CD4-positive, alpha-beta T cell treated with Interleukin-17A for 4 hours (primary cell): ENCODE results near the gene SV2B.

Experiments
- DNase-seq: peaks from one replicate; pipeline ENCODE4 v3.0.0-alpha.2; 2020; ENCODE audit warnings: mixed read lengths

SV2B gene

DNA sequence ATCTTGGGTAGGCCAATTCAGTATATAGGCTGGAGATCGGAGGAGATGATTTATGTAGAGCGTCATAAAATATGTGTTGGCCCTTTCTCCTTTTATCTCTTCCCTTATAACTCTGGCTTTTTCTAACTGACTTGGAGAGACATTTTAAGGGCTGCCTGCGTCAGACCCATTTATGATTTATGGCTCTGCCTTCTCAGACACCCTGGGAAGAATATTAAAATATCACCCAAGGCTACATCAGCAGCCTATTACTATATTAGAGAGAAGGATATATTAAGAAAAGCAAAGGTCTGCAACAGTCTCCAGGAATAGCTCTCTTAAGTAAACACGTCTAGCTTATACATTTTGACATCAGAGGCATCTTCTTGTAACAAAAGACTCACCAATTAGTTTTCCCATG is 179.4 kb downstream of the SV2B start:
- DNase-seq: no peak

GRCh38 chr15:91281947-91282346 is 181.9 kb downstream of the SV2B start:
- DNase-seq: no peak

DNA sequence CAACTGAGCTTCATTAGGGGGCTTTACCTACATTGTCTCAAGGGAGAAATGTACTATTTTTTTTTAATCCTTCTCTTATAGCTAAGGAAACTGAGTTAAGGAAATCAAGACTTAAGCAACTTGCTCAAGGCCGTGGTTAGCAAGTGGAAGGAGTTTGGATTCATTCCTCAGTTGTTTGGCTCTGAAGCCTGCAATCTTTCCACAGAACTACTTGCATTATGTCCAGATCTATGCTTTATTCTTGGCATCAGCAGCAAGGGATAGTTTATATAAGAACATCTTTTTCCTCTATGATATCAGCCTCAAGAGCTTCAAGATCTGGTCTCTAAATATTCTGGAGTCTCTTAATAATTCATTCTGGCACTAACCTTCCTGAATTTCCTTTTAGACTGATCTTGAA is 182.4 kb downstream of the SV2B start:
- DNase-seq: no peak

DNA sequence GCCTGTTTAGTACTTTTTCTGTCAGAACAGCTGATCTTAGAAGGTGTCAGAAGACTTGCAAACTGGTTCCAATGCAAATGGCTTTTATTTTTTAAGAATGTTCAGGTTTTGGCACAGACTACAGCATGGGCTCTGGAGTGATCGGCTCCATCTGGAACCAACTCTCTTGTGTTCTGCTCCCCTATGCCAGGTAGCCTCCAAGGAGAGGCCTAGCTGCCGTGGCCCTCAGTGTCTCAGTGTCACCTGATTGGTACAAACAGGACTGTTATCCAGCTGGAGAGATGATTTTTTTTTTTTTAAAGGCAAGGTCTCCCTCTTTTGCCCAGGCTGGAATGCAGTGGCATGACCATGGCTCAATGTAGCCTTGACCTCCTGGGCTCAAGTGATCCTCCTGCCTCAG is 183.1 kb downstream of the SV2B start:
- no peak for DNase-seq

DNA sequence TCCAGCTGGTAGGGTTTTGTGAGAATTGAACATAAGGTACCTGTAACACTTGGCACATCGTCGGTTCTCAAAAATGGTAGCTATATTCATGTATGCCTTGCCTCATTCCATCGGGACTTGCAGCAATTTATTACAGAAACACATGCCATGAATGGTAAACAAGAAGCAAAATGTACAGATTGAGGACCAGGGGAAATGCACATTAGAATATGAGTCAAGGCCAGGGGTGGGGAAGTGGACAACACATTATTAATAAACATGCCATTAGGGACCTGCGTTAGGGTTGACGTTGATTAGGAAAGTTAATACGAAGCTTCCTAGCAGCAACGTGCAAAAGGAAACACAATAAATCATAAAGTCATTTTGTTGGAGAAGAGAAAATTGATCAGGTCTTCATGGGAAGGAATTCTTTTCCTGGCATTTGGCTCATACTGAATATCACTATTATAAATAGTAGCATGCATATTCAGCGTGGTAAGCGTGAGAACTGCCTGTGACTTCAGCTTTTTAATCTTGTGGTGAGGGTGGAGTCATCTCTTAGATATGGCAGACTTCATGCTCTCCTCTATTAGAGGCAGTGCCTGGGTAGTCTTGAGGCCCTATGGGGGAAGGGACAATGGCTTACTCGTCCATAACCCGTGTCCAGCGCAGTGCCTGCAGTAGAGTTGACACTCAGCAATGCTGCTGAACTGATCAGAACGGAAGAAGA is 184.9 kb downstream of the SV2B start:
- no peak for DNase-seq

- no peak for DNase-seq
These were observed 189.3 kb downstream of the SV2B start for GRCh38 chr15:91289324-91289723.

DNA sequence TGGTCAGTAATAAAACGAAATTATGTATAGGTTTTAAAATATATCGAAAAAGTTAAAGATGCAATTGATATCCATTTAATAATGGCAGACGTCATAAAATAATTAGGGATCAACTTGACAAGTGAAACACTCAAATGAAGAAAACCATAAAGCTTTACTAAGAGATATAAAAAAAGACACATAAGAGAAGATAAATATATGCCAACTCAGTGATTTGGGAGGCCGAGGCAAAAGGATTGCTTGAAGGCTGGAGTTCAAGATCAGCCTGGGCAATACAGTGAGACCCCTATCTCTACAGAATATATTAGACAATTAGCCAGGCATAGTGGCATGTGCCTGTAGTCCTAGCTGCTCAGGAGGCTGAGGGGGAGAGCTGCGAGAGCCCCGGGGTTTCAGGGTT is 190.5 kb downstream of the SV2B start:
- DNase-seq: no peak

DNA sequence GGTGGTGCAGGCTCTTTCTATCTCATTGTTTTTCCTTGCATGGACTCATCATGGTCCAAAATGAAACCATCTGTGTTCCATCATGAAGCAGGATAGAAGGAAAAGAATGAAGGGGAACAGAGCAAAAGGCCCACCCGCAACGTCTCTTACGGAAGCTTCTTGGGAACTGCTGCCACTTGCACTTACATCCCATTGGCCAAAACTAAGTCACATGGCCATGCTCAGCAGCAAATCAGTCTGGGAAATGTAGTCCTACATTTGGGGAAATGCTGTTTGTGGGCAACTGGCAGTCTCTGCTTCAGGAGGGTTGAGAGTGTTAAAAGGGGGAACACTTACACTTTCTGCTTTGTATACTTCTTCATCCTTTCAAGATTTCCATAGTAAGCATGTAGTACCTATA is 191.6 kb downstream of the SV2B start:
- peak; percentile 21 for DNase-seq

DNA sequence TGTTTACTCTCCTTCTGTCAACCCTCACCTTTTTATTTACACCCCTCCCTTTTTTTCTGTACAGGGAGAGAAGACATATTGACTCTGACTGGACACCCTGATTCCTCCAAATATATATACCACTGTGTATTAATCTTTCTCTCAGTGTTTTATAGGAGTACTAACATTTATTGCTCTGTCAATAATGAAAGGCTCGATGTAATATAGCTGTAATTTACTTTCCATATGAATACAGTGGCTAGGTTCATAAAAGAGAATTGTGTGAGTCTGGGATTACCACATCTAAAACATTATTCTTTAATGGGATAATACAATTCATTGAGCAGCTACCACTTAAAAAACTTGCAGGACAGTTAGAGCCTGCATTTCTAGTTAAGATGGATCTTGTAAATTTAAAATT is 194.3 kb downstream of the SV2B start:
- no peak for DNase-seq

- no peak for DNase-seq
These were observed 194.7 kb downstream of the SV2B start for GRCh38 chr15:91294795-91295194.

- no peak for DNase-seq
These were observed 198.0 kb downstream of the SV2B start for GRCh38 chr15:91298101-91298500.

- DNase-seq: peak; percentile 32
These were observed 202.8 kb downstream of the SV2B start for GRCh38 chr15:91302588-91303439.

GRCh38 chr15:91304210-91304609 is 204.2 kb downstream of the SV2B start:
- DNase-seq: no peak

DNA sequence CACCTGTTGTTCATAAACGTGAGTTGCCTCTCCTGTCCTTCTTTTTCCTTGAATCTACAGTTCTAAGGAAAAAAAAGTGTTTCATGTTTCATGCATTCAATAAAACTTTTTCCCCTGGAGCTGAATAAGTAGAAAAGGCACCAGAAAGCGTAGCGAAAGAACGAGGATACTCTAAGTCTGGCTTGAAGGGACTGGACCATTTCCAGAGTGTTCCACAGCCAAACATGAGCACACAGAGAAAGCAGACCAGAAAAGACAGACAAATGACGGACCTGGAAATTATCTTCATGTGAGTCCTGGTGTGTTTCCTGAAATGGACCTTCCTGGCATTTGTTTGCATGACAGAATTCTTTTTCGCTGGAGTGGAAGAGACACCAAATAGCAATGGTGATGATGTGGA is 204.7 kb downstream of the SV2B start:
- DNase-seq: no peak

DNA sequence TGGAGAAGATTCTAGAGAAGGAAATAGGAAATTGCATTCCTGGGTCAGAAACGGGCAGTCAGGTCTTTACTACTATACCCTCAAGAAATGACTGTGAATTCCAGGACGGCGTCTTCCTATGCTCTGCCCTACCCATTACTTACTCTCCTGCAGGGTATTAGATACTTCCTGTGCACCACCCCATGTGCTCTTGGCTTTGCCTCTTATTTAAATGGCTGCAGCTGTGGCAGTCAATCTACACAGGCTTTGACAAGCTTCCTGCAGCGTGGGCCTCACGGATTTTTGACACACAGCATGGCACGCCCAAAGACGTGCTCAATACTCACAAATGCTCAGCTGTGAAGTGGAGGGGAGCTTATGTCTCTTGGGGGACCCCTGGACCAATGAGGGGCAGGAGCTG is 206.1 kb downstream of the SV2B start:
- DNase-seq: no peak

DNA sequence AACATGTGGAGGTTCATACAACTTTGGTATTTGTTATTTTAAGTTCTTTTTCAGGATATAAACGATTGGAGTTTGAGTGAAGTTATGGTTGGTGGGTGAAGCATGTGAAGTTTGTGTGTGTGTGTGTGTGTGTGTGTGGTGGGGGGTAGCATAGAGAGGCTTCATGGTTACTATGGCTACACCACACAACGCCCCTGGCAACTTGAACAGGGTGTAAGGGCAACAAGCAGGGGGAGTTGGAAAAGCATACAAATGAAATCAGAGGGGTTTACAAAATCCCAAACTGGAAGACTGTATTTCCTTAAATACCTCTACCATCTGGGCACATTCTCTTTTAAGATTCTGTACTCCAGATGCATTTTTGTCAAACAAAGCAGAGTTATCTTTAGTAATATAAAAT is 207.5 kb downstream of the SV2B start:
- DNase-seq: no peak

DNA sequence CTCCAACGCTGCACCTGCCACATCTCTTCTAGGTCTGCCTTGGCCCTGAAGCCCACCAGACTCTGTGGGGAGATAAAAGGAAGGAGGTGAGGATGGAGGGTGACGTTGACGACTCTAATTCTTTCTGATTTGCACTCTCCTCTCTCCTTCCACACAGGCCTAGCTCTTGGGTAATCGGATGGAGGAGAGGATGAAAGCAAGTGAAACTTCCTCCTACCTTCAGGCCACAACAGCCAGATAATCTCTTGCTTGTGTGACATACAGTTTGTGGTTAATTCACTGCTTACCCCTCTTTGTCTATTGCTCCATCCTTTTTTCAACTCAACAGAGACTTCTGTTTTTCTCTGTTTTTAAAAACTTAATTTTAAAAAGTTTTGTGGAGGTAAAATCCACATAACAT is 208.1 kb downstream of the SV2B start:
- no peak for DNase-seq

DNA sequence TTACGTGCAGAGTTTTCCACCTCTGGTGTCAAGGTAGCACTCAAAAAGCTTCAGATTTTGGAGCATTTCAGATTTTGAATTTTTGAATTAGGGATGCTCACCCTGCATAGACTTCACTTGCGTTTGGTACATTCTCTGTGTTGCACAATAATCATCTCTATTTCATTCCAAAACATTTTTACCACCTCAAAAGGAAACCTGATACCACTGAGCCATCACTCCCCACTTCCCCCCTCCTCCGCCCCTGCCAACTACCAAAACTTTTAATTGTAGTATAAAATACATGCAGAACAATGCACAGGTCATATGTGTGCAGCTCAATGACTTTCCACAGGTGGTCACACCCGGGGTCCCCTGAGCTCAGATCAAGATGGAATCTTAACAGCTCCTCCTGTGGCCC is 208.8 kb downstream of the SV2B start:
- no peak for DNase-seq

GRCh38 chr15:91311986-91312385 is 211.9 kb downstream of the SV2B start:
- peak; percentile 42 for DNase-seq

DNA sequence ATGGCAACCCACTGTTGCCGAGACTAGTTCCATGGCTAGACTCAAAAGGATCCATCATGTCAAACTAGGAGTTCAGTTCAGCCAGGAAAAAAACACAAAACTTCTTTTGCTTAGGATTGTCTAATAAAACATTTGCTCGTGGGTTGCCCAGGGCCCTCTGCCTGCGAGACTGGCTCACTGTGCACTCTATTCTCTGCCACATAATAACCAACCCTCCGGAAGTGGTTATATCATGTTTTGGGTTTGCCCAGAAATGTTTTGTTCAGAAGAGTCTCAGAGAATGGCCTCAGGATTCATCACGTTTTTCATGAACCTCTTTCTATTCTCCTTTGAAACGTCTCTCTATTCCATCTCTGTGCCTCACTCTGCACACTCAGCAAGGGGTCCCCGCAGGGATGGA is 216.1 kb downstream of the SV2B start:
- no peak for DNase-seq

GRCh38 chr15:91318516-91318915 is 218.5 kb downstream of the SV2B start:
- DNase-seq: no peak

GRCh38 chr15:91318931-91319330 is 218.9 kb downstream of the SV2B start:
- DNase-seq: no peak

DNA sequence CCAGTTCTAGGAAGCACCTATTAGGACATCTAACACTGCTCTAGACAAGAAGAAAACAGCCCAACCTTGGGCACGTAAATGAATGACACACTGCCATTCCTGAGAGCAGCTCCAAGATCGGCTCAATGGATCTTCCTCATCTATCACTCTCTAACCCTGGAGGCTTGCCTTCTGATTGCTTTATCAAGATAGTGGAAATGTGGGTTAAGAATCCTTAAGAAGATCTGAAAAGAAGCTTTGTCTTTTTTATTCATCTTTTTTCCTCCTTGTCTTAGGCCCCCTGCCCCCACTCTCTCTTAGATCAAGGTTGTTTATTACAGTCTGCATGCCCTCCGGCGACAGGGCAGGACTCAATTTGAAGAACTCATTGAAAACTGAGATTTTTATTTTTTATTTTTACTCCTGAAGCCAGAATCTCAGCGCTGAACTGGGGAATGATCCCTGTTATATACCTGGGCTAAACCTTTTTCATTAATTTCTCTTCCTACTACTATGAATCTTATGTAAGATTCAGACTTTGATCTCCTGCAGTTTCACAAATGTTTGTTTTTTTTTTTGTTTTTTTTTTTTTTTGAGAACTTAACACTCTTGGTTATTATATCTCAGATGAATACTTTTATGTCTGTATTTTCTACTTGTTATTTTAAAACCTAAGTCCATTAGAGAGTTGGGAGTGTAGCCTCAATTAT is 219.5 kb downstream of the SV2B start:
- DNase-seq: peak; percentile 21

- no peak for DNase-seq
These were observed 220.0 kb downstream of the SV2B start for GRCh38 chr15:91320101-91320500.
